HG03097 (cell line): Measurements from ENCODE around the gene TMA7B.

ENCODE experiments used
- ATAC-seq: cut with Tn5 transposase; IDR thresholded peaks from one replicate; pipeline ENCODE4 v1.9.1; 2021; ENCODE audit not compliant: unreplicated experiment, low FRiP score

Gene TMA7B

GRCh38 chr22:39932918-39933649 is 27.1 kb upstream of the TMA7B start:
- ATAC-seq, result no peak

- no peak for ATAC-seq
These were observed 26.5 kb upstream of the TMA7B start for GRCh38 chr22:39933741-39934140.

- ATAC-seq, result no peak
These were observed 25.1 kb upstream of the TMA7B start for GRCh38 chr22:39935116-39935515.

GRCh38 chr22:39935612-39936011 is 24.6 kb upstream of the TMA7B start:
- ATAC-seq, result no peak

GRCh38 chr22:39936523-39937145 is 23.6 kb upstream of the TMA7B start:
- ATAC-seq, result no peak

- ATAC-seq, result no peak
These were observed 22.3 kb upstream of the TMA7B start for GRCh38 chr22:39937906-39938305.

GRCh38 chr22:39938509-39939111 is 21.6 kb upstream of the TMA7B start:
- ATAC-seq, result no peak

GRCh38 chr22:39939830-39940229 is 20.4 kb upstream of the TMA7B start:
- ATAC-seq, result no peak

GRCh38 chr22:39940757-39941305 is 19.4 kb upstream of the TMA7B start:
- no peak for ATAC-seq

- ATAC-seq, result no peak
These were observed 18.6 kb upstream of the TMA7B start for GRCh38 chr22:39941601-39942000.

- ATAC-seq, result no peak
These were observed 17.6 kb upstream of the TMA7B start for GRCh38 chr22:39942439-39943230.

GRCh38 chr22:39943337-39943736 is 16.9 kb upstream of the TMA7B start:
- ATAC-seq, result no peak

- ATAC-seq, result no peak
These were observed 16.0 kb upstream of the TMA7B start for GRCh38 chr22:39943953-39944872.

- no peak for ATAC-seq
These were observed 14.1 kb upstream of the TMA7B start for GRCh38 chr22:39946126-39946502.

- ATAC-seq, result no peak
These were observed 13.5 kb upstream of the TMA7B start for GRCh38 chr22:39946503-39947219.

- ATAC-seq, result no peak
These were observed 12.7 kb upstream of the TMA7B start for GRCh38 chr22:39947220-39948216.

GRCh38 chr22:39949964-39950737 is 10.0 kb upstream of the TMA7B start:
- no peak for ATAC-seq
